ENCODE data around the gene SDHAF1.

DNA sequence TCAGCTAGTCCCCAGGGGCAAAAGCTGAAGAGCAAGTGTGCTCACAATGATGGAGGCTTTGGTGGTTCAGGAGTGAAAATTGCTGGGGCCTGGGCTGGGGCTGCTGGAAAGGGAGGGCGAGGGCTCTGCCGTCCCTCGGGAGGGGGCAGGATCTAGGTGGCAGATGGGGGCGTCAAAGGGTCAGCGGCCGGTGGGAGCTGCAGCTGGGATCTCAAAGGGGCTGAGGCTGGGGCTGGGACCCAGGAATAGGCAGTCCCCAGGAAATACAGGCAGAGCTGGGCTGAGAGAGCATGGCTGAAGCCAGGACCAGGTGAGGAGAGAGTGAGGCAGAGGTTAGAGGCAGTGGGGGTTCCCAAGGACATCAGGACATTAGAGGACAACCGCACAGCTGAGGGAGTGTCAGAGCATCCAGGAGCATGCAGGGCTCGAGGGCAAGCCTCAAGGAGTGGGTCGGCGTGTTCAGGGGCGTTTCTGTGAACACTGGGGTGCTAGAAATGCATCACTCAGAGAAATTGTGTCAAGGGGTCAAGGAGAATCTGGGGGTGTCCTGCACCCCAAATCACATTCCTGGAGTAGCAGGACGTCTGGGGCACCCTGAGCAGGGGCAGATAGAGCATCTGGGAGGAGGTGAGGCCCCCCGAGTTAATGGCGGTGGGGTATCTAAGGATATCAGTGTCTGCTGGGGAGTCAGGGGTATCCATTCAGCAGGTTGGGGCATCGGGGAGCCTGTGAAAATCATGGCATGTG lies 14.8 kb downstream of the SDHAF1 start:
- TF ChIP-seq CTCF (IDR thresholded peaks at IDR 0.05 in 4 of 5, conservative IDR thresholded peaks at IDR 0.05 in 1 of 5) (no peak), POLR2A (IDR thresholded peaks at IDR 0.05) (no peak)

Data from gastrocnemius medialis (tissue), 4 donors.